ENCODE results near the gene TMEM167B.
A peak's percentile ranks its signal among the peaks of the same experiment; 100 is the strongest.

Gene TMEM167B

GRCh38 chr1:109109906-109110305, 19.3 kb downstream of the TMEM167B start:
- peaks cover 27% of the 10 kb centered on the region for H3K27me3 ChIP-seq
- DNase-seq, result no peak
- TF ChIP-seq, protein P1, sequence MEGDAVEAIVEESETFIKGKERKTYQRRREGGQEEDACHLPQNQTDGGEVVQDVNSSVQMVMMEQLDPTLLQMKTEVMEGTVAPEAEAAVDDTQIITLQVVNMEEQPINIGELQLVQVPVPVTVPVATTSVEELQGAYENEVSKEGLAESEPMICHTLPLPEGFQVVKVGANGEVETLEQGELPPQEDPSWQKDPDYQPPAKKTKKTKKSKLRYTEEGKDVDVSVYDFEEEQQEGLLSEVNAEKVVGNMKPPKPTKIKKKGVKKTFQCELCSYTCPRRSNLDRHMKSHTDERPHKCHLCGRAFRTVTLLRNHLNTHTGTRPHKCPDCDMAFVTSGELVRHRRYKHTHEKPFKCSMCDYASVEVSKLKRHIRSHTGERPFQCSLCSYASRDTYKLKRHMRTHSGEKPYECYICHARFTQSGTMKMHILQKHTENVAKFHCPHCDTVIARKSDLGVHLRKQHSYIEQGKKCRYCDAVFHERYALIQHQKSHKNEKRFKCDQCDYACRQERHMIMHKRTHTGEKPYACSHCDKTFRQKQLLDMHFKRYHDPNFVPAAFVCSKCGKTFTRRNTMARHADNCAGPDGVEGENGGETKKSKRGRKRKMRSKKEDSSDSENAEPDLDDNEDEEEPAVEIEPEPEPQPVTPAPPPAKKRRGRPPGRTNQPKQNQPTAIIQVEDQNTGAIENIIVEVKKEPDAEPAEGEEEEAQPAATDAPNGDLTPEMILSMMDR (IDR thresholded peaks at IDR 0.05; ENCODE audit: low read depth, low read length), result no peak

GRCh38 chr1:109111386-109112055, 21.0 kb downstream of the TMEM167B start:
- H3K9me3 ChIP-seq, result no peaks in the 10 kb centered on the region
- no peak overlapping the region for H3K4me3 ChIP-seq (ENCODE audit: low read depth, low read length)
- H3K36me3 ChIP-seq, result no peaks in the 10 kb centered on the region
- TF ChIP-seq, protein P1 (IDR thresholded peaks at IDR 0.05; ENCODE audit: low read depth, low read length), result no peak
- peaks cover 26% of the 10 kb centered on the region for H3K27me3 ChIP-seq
- no peak for DNase-seq
- 0 out of 2 replicates have a peak, but pooled peaks cover 3% of the 10 kb centered on the region for H3K4me1 ChIP-seq

More at GRCh38 chr1:109109906-109110305, 19.3 kb downstream of the TMEM167B start:
- Histone ChIP-seq H3K4me1 (0 out of 2 replicates have a peak, but pooled peaks cover 3% of the 10 kb centered on the region), H3K9me3 (no peaks in the 10 kb centered on the region), H3K36me3 (no peaks in the 10 kb centered on the region), H3K4me3 (ENCODE audit: low read depth, low read length) (no peak overlapping the region)

DNA sequence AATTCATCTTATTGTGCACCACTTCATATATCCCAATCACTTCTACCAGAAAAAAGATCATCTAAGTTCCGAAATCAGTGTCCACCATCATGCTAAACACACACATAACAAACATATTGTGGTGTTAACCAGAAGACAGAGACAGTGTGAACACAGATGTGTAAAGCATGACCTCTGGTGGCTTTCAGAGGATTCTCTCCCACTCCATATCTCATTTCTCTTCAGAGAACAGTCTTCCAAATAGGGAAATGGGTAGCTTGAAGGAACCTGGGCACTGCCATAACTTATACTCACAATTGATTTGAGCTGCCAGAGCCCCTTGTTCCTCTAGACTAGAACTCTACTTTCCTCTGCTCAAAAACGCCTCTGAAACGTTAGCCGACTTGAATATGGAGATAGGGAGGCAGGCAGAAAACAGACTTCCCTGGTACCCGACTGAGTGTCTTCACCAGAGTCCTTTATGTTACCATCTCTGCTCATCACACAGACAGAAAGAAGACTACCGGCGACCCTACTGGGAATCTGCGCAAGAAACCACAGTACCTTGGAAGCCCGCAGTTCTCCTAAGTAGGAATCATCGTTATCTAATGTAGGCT, 21.6 kb downstream of the TMEM167B start:
- DNase-seq, result no peak
- no peaks in the 10 kb centered on the region for H3K9me3 ChIP-seq
- peaks cover 26% of the 10 kb centered on the region for H3K27me3 ChIP-seq
- no peaks in the 10 kb centered on the region for H3K36me3 ChIP-seq
- peak overlapping the region; percentile 22; the same call in 1 of the 2 replicates for H3K4me3 ChIP-seq (ENCODE audit: low read depth, low read length)
- 0 out of 2 replicates have a peak, but pooled peaks cover 3% of the 10 kb centered on the region for H3K4me1 ChIP-seq
- TF ChIP-seq, protein P1 (IDR thresholded peaks at IDR 0.05; ENCODE audit: low read depth, low read length), result peak; percentile 38

DNA sequence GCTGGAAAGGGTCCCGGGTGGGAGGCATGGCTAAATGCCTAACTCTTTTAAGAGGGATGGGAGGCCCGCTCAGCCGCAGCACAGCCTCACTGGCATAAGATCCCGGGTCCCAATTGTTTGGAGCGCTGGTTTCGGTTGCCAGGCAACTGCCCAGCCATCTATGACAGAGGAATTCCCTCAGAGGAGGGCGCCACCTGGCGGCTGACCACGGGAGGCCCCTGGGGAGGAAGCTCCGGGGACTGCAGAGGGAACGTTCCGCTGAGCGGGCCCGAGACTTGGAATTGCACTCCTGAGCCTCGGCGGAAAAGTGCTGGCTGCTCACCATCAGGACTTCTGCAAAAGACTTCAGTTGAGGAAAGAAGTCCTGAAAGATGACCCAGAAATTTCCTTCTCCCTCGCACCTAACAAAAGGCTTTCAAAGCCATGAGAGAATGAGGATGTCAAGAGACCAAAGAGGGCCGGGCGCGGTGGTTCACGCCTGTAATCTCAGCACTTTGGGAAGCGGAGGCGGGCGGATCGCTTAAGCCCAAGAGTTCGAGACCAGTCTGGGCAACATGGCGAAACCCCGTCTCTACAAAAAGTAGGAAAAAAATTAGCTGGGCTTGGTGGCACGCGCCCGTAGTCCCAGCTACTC, 22.2 kb downstream of the TMEM167B start:
- peak; percentile 97 for DNase-seq
- Histone ChIP-seq H3K27me3 (peaks cover 26% of the 10 kb centered on the region), H3K4me1 (0 out of 2 replicates have a peak, but pooled peaks cover 3% of the 10 kb centered on the region), H3K9me3 (no peaks in the 10 kb centered on the region), H3K36me3 (no peaks in the 10 kb centered on the region), H3K4me3 (ENCODE audit: low read depth, low read length) (peak overlapping the region; percentile 25)
- TF ChIP-seq, protein P1 (IDR thresholded peaks at IDR 0.05; ENCODE audit: low read depth, low read length), result peak; percentile 98

- Histone ChIP-seq H3K4me3 (ENCODE audit: low read depth, low read length) (peak within 1 kb of the TSS; percentile 38), H3K27me3 (peaks cover 26% of the 10 kb centered on the region), H3K36me3 (no peaks in the 10 kb centered on the region), H3K9me3 (no peaks in the 10 kb centered on the region), H3K4me1 (0 out of 2 replicates have a peak, but pooled peaks cover 3% of the 10 kb centered on the region)
- DNase-seq, result peak; percentile 49
- TF ChIP-seq, protein P1 (IDR thresholded peaks at IDR 0.05; ENCODE audit: low read depth, low read length), result no peak
These were observed 23.2 kb downstream of the TMEM167B start, which contains the start of gene ELAPOR1 for GRCh38 chr1:109113590-109114341. TSS of gene ELAPOR1 (plus strand) at chr1:109114115. CDS start at chr1:109114184, 69 bp downstream.

All from BE2C (cell line).